Brain microvascular endothelial cell (primary cell): ENCODE results near the gene SS18L1.

Source experiments
- DNase-seq: peaks from one replicate; pipeline ENCODE4 v3.0.0-alpha.2; 2020
- H3K27ac ChIP-seq: fragments of 250-450 bp; sonication (Bioruptor Pico); 2 replicates; pipeline ENCODE4 v1.5.1; 2020; ENCODE audit warnings: mild to moderate bottlenecking, moderate library complexity
- H3K27me3 ChIP-seq: fragments of 250-450 bp; sonication (Bioruptor Pico); replicated peaks from 2 replicates; pipeline ENCODE4 v1.5.1; 2020; ENCODE audit warnings: mild to moderate bottlenecking
- H3K36me3 ChIP-seq: fragments of 250-450 bp; sonication (Bioruptor Pico); replicated peaks from 2 replicates; pipeline ENCODE4 v1.5.1; 2020; ENCODE audit warnings: mild to moderate bottlenecking
- H3K4me3 ChIP-seq: 2 replicates; pipeline ENCODE4 v1.5.1; 2011; ENCODE audit warnings: low read depth, mild to moderate bottlenecking, control low read depth, low read length, moderate library complexity
- in situ Hi-C: cut with HindIII; loops from 2 replicates; pipeline ENCODE4 v1.10.0; 2017; ENCODE audit warnings: low sequenced_read_pairs, low pct_ligation_motif_present
- TF ChIP-seq, protein P1 (sequence below): IDR thresholded peaks from 2 replicates; pipeline ENCODE4 v1.5.1; 2011; ENCODE audit warnings: low read depth, mild to moderate bottlenecking, moderate library complexity, low read length, control low read depth, inconsistent platforms; ENCODE audit errors: missing control alignments

Gene SS18L1, protein sequence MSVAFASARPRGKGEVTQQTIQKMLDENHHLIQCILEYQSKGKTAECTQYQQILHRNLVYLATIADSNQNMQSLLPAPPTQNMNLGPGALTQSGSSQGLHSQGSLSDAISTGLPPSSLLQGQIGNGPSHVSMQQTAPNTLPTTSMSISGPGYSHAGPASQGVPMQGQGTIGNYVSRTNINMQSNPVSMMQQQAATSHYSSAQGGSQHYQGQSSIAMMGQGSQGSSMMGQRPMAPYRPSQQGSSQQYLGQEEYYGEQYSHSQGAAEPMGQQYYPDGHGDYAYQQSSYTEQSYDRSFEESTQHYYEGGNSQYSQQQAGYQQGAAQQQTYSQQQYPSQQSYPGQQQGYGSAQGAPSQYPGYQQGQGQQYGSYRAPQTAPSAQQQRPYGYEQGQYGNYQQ

DNA sequence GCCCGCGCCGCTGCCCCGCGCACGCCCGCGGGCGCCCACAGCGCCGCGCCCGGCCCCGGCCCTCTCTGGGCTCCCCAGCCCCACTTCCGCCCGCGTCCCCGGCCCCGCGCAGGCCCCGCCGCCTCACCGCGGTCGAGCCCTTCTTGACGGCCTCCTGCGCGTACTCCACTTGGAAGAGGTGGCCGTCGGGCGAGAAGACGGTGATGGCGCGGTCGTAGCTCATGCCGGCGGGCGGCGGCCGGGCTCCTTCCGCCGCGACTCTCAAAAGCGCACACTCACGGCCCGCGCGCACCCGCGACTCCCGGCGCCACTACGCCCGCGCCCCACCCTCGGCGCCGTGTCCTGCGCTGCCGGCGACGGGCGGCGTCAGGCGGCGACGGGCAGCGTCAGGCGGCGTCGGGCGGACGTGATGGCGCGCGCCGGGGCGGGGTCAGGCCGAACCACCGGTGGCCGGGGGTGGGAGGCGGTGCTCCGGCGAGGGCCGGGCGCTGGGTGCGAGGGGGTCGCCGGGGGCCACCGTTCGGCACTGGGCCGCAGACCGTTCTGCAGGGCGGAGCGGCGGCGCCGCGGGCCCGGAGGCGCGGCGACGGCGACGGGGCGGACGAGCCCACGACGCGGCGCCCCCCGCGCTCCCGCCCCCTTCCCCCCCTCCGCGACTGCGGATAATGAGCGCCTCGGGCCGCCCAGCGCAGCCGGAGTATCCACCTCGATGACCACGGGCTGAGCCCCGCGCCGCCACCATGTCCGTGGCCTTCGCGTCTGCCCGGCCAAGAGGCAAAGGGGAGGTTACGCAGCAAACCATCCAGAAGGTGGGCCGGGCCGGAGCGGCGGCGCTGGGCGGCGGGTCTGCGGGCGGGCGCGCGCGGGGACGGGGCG, at the start of gene SS18L1, which contains the start of gene PSMA7:
Gene SS18L1 (plus strand): TSS at position 689 of the 876 bp plus-strand sequence. CDS start 52 bp downstream, at position 741.
Gene PSMA7 (minus strand): TSS at position 314 of the 876 bp plus-strand sequence. CDS start 91 bp downstream, at position 223.
- peak; percentile 37 for DNase-seq
- in situ Hi-C loops = no loop called here
- Histone ChIP-seq H3K4me3 (peak within 1 kb of the TSS; percentile 73), H3K27ac (peak within 1 kb of the TSS; percentile 93), H3K27me3 (no peaks in the 10 kb centered on the region), H3K36me3 (peaks cover 26% of the 10 kb centered on the region)
- TF ChIP-seq, protein P1, sequence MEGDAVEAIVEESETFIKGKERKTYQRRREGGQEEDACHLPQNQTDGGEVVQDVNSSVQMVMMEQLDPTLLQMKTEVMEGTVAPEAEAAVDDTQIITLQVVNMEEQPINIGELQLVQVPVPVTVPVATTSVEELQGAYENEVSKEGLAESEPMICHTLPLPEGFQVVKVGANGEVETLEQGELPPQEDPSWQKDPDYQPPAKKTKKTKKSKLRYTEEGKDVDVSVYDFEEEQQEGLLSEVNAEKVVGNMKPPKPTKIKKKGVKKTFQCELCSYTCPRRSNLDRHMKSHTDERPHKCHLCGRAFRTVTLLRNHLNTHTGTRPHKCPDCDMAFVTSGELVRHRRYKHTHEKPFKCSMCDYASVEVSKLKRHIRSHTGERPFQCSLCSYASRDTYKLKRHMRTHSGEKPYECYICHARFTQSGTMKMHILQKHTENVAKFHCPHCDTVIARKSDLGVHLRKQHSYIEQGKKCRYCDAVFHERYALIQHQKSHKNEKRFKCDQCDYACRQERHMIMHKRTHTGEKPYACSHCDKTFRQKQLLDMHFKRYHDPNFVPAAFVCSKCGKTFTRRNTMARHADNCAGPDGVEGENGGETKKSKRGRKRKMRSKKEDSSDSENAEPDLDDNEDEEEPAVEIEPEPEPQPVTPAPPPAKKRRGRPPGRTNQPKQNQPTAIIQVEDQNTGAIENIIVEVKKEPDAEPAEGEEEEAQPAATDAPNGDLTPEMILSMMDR = no peak

DNA sequence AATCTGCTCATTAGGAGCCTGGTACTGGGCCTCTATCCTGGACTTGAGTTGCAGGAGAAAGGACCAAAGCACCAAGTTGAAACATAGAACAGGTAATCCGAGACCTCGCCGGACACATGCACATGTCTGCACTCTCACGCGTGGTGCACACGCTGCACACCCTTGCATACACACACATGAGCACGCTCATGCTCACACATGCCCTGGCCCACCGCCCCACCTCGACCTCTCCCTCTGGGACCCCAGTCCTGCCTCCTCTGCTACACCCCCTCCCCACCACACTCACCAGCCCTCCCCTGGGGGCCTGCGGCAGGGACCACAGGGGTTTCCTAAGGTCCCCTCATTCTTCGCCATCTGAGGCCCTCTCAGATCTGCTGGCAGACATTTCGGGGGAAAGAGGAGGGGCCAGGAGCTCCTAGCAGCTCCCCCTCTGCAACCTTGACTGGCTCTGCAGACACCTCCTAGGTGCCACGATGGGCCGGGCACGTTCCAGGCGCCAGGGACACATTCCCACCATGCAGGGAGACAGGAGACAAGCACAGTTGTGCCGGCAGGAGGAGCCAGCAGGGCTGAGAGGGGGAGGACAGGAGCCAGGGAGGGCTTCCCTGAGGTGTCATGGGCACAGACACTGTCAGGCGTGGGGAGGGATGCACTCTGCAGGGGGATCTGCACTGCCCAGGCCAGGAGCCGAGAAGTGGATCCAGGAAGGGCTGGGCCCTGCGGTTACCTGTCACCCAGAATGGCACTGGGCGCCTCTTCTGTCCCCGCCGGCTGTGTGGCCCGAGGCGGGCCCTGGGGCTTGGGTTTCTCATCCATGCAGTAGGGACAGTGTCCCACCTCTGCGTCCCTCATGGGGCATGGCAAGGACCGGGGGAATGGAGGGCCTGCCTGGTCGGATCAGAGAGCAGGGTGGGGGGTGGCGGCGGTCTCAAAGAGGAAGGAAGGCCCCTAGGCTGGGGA, 46.9 kb upstream of the SS18L1 start:
- TF ChIP-seq, protein P1 = no peak
- Histone ChIP-seq H3K27ac (no peak overlapping the region), H3K27me3 (no peaks in the 10 kb centered on the region), H3K4me3 (no peak overlapping the region), H3K36me3 (no peaks in the 10 kb centered on the region)
- in situ Hi-C loops = no loop called here
- no peak for DNase-seq

DNA sequence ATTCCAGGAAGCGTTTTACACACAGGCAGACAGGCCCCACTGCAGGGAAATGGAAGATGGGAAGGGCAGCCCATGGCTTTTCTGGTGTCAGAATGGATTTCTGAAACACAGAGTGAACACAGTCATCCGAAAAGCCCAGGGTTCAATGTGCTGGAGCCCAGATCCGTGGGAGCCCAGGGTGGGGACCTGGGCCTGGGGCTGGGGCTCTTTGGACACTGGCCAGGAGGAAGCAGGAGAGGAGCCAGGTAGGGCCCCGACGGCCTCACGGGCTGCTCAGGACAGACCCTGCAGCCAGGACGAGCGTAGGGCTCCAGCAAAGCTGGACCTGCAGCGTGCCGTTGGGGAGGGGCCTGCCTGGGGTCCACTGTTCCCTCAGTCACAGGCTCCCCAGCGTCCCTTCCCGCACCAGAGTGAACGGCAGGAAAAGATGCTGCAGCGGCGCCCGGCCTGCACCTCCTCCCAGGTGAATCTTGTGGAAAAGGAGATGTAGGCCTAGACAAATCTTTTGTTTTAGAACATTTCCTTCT, 45.6 kb upstream of the SS18L1 start:
- Histone ChIP-seq H3K36me3 (no peaks in the 10 kb centered on the region), H3K27me3 (no peaks in the 10 kb centered on the region), H3K27ac (no peak overlapping the region), H3K4me3 (no peak overlapping the region)
- DNase-seq = no peak
- TF ChIP-seq, protein P1 = no peak
- in situ Hi-C loops = no loop called here

DNA sequence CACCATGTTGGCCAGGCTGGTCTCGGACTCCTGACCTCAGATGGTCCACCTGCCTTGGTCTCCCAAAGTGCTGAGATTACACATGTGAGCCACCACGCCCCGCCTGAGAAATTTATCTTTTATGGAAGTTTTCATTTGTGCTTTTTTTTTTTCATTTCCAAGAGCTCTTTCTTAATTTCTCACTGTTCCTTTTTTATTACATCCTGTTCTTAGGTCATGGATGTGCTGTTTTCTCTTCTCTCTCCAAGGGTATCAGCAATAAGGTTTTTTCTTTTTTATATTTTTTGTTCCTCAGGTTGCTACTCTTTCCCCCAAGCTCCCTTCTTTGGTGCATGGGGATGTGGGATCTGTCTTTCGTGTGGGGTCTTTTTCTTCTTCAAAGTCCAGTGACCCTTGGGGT, 42.5 kb upstream of the SS18L1 start:
- Histone ChIP-seq H3K4me3 (no peak overlapping the region), H3K27me3 (no peaks in the 10 kb centered on the region), H3K36me3 (no peaks in the 10 kb centered on the region), H3K27ac (no peak overlapping the region)
- DNase-seq = no peak
- in situ Hi-C loops = no loop called here
- TF ChIP-seq, protein P1 = no peak
